ENCODE results near the gene TBC1D25. TPM values are rescaled to one million over a fixed set of nuclear protein-coding genes. Genes with fewer than 3 reads are reported as not detected.

TBC1D25 gene
- total RNA-seq, 4 donors from 2014 or later: 8.7 to 15.4 (median 13.2) TPM

- ATAC-seq (ENCODE audit: low FRiP score) (no peak), DNase-seq (ENCODE audit: low spot score) (no peak)
- TF ChIP-seq CTCF (IDR thresholded peaks at IDR 0.05): no peak
Measured at GRCh38 chrX:48497871-48498270, 41.6 kb upstream of the TBC1D25 start.

- ATAC-seq (ENCODE audit: low FRiP score): no peak
- TF ChIP-seq CTCF (IDR thresholded peaks at IDR 0.05): no peak
- no peak for DNase-seq (ENCODE audit: low spot score)
Measured at GRCh38 chrX:48498374-48498809, 41.1 kb upstream of the TBC1D25 start.

GRCh38 chrX:48504261-48504660 is 35.3 kb upstream of the TBC1D25 start:
- no peak for TF ChIP-seq CTCF (IDR thresholded peaks at IDR 0.05)
- DNase-seq (ENCODE audit: low spot score): no peak
- ATAC-seq (ENCODE audit: low FRiP score): no peak

GRCh38 chrX:48505481-48505880 is 34.0 kb upstream of the TBC1D25 start:
- no peak for ATAC-seq (ENCODE audit: low FRiP score)
- TF ChIP-seq CTCF (IDR thresholded peaks at IDR 0.05): no peak
- DNase-seq (ENCODE audit: low spot score): no peak

GRCh38 chrX:48507246-48507645 is 32.3 kb upstream of the TBC1D25 start:
- ATAC-seq (ENCODE audit: low FRiP score) (no peak), DNase-seq (ENCODE audit: low spot score) (no peak)
- no peak for TF ChIP-seq CTCF (IDR thresholded peaks at IDR 0.05)

- ATAC-seq (ENCODE audit: low FRiP score) (peak; percentile 92), DNase-seq (ENCODE audit: low spot score) (no peak)
- no peak for TF ChIP-seq CTCF (IDR thresholded peaks at IDR 0.05)
Measured at GRCh38 chrX:48508400-48509244, 30.9 kb upstream of the TBC1D25 start, which contains the start of gene PORCN. PORCN (plus strand) TSS chrX:48508992; CDS start chrX:48509821, 829 bp downstream.

- ATAC-seq (ENCODE audit: low FRiP score) (peak; percentile 13), DNase-seq (ENCODE audit: low spot score) (no peak)
Measured at GRCh38 chrX:48509245-48509590, 30.3 kb upstream of the TBC1D25 start.

More at GRCh38 chrX:48509245-48509590, 30.3 kb upstream of the TBC1D25 start:
- no peak for TF ChIP-seq CTCF (IDR thresholded peaks at IDR 0.05)
